Suprapubic skin (tissue), 3 donors: ENCODE measurements around the gene WBP4.

Experiments
- EP300 ChIP-seq: sonication (generic); formaldehyde crosslinking; IDR thresholded peaks from one replicate; pipeline ENCODE4 v1.6.1; 2017; ENCODE audit warnings: antibody characterized with exemption
- POLR2A ChIP-seq, 2 donors: fragments of 450-650 bp; IDR thresholded peaks; one replicate each; pipeline ENCODE4 v1.6.1; 2017; ENCODE audit warnings: antibody characterized with exemption in 2 of 2, mild to moderate bottlenecking in 2 of 2, moderate library complexity in 2 of 2
- TF ChIP-seq, protein P1 (sequence below), 2 donors: fragments of 200-600 bp in 1 of 2; fragments of 450-650 bp in 1 of 2; sonication (generic) in 1 of 2; IDR thresholded peaks; one replicate each; pipeline ENCODE4 v1.5.1; 2016 to 2019; ENCODE audit warnings: antibody characterized with exemption in 2 of 2, mild to moderate bottlenecking in 1 of 2, moderate library complexity in 1 of 2

DNA sequence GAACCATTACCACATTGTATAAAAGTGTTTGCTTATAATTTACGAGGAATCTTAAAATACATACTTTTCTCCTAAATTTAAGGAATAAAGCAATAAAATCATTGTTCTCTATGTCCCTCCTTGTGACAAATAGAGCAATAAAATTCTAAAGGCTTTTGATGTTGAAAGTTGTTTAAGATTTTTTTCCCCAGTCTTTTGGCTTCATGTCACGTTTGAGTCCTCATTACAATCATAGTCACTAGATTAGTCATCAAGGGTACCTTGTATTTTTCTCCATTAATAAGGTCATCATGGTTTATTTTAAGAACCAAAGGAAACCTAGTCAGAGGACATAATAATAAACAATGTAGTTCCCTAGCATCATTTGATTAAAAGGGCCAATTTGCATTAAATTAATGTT, 3.2 kb downstream of the WBP4 start:
- TF ChIP-seq, protein P1, sequence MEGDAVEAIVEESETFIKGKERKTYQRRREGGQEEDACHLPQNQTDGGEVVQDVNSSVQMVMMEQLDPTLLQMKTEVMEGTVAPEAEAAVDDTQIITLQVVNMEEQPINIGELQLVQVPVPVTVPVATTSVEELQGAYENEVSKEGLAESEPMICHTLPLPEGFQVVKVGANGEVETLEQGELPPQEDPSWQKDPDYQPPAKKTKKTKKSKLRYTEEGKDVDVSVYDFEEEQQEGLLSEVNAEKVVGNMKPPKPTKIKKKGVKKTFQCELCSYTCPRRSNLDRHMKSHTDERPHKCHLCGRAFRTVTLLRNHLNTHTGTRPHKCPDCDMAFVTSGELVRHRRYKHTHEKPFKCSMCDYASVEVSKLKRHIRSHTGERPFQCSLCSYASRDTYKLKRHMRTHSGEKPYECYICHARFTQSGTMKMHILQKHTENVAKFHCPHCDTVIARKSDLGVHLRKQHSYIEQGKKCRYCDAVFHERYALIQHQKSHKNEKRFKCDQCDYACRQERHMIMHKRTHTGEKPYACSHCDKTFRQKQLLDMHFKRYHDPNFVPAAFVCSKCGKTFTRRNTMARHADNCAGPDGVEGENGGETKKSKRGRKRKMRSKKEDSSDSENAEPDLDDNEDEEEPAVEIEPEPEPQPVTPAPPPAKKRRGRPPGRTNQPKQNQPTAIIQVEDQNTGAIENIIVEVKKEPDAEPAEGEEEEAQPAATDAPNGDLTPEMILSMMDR (IDR thresholded peaks at IDR 0.05), result no peak
- TF ChIP-seq POLR2A (IDR thresholded peaks at IDR 0.05), result no peak
- no peak for TF ChIP-seq EP300
